MM.1S (cell line): Measurements from ENCODE around the gene HSPG2.

Experiments used
- DNase-seq: peaks from one replicate; pipeline ENCODE4 v3.0.0-alpha.2; 2015
- H2AFZ ChIP-seq: fragments of 300-600 bp; sonication (generic); 2 replicates; pipeline ENCODE4 v1.6.0; 2016; ENCODE audit warnings: antibody characterized with exemption, low read length
- H3F3A ChIP-seq: fragments of 300-600 bp; sonication (generic); 2 replicates; pipeline ENCODE4 v1.6.1; 2016; ENCODE audit warnings: mild to moderate bottlenecking, antibody characterized with exemption, low read length, moderate library complexity, mixed read lengths; ENCODE audit not compliant: insufficient read depth
- H3K27ac ChIP-seq: fragments of 300-600 bp; sonication (generic); 2 replicates; pipeline ENCODE4 v1.5.1; 2016; ENCODE audit warnings: mild to moderate bottlenecking, low read length
- H3K27me3 ChIP-seq: fragments of 300-600 bp; sonication (generic); replicated peaks from 2 replicates; pipeline ENCODE4 v1.6.0; 2016; ENCODE audit warnings: low read length; ENCODE audit not compliant: insufficient read depth
- H3K36me3 ChIP-seq: fragments of 300-600 bp; sonication (generic); replicated peaks from 2 replicates; pipeline ENCODE4 v1.6.1; 2016; ENCODE audit warnings: mild to moderate bottlenecking, low read length, mixed read lengths; ENCODE audit not compliant: insufficient read depth
- H3K4me1 ChIP-seq: fragments of 300-600 bp; sonication (generic); 2 replicates; pipeline ENCODE4 v1.6.1; 2016; ENCODE audit warnings: low read length, mixed read lengths
- H3K4me2 ChIP-seq: fragments of 300-600 bp; sonication (generic); 2 replicates; pipeline ENCODE4 v1.6.0; 2016; ENCODE audit warnings: low read depth, low read length
- H3K4me3 ChIP-seq: fragments of 300-600 bp; sonication (generic); 2 replicates; pipeline ENCODE4 v1.5.1; 2016; ENCODE audit warnings: low read length, mixed read lengths
- H3K79me2 ChIP-seq: fragments of 300-600 bp; sonication (generic); 2 replicates; pipeline ENCODE4 v1.6.1; 2016; ENCODE audit warnings: mixed run types, low read length, mixed read lengths
- H3K9ac ChIP-seq: fragments of 300-600 bp; sonication (generic); 2 replicates; pipeline ENCODE4 v1.6.1; 2016; ENCODE audit warnings: low read length, mixed read lengths
- H3K9me2 ChIP-seq: fragments of 300-600 bp; sonication (generic); replicated peaks from 2 replicates; pipeline ENCODE4 v1.6.1; 2016; ENCODE audit warnings: mild to moderate bottlenecking, low read length, mixed read lengths; ENCODE audit not compliant: insufficient read depth
- H3K9me3 ChIP-seq: fragments of 300-600 bp; sonication (generic); replicated peaks from 2 replicates; pipeline ENCODE4 v1.6.1; 2016; ENCODE audit warnings: mild to moderate bottlenecking, low read length, mixed read lengths; ENCODE audit not compliant: insufficient read depth
- H4K20me1 ChIP-seq: fragments of 300-600 bp; sonication (generic); 2 replicates; pipeline ENCODE4 v1.6.1; 2016; ENCODE audit warnings: mild to moderate bottlenecking, low read length, moderate library complexity, mixed read lengths; ENCODE audit not compliant: insufficient read depth
- CTCF ChIP-seq: fragments of 300-600 bp; sonication (generic); IDR thresholded peaks from 2 replicates; pipeline ENCODE4 v1.5.1; 2016; ENCODE audit warnings: antibody characterized with exemption, low read length, mixed read lengths
- EZH2 ChIP-seq: fragments of 300-600 bp; sonication (generic); optimal IDR thresholded peaks from 2 replicates; pipeline ENCODE3; 2017; ENCODE audit warnings: low read depth, mild to moderate bottlenecking, antibody characterized with exemption, low read length, mixed read lengths
- EZH2phosphoT487 ChIP-seq: fragments of 300-600 bp; sonication (generic); IDR thresholded peaks from 2 replicates; pipeline ENCODE4 v1.6.1; 2018; ENCODE audit warnings: antibody characterized with exemption, low read length

The HSPG2 gene

DNA sequence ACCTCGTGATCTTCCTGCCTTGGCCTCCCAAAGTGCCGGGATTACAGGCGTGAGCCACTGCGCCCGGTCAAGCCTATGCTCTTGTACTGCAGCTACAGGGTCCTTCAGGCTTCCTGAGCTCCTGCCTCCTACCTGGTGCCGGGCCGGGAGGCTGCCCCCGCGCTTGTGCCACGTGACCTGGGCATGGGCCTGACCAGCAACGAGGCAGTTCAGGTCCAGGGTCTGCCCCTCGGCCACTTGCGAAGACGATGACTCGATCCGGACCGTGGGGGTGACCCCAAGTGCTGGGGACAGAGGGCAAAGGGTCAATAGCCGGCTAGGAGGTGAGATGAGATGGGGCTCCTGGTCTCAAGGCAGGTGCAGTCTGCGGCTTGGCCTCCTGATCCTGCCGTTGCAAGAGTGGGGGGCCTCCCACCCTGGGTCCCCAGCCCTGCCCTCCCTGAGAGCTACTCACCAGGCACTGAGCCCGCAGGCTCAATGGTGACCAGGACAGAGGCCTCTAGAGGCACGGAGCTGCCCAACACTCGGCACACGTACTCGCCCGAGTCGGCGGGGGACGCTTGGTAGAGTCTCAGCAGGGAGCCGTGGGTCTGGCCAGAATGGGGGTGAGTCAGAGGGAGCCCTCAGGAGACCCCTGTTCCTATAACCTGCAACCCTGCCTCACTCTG, 87.1 kb downstream of the HSPG2 start:
- Histone ChIP-seq H3K27me3 (no peaks in the 10 kb centered on the region), H3K79me2 (no peaks in the 10 kb centered on the region), H3F3A (no peaks in the 10 kb centered on the region), H3K9ac (no peak overlapping the region), H2AFZ (no peak overlapping the region), H3K27ac (no peak overlapping the region), H3K4me3 (no peak overlapping the region), H3K9me3 (no peaks in the 10 kb centered on the region), H4K20me1 (no peaks in the 10 kb centered on the region), H3K36me3 (no peaks in the 10 kb centered on the region), H3K4me1 (no peaks in the 10 kb centered on the region), H3K9me2 (no peaks in the 10 kb centered on the region), H3K4me2 (no peak overlapping the region)
- no peak for DNase-seq
- TF ChIP-seq EZH2phosphoT487 (no peak), EZH2 (no peak), CTCF (no peak)

- Histone ChIP-seq H3K79me2 (no peaks in the 10 kb centered on the region), H3K27ac (no peak overlapping the region), H3K4me2 (no peak overlapping the region), H3K9me2 (no peaks in the 10 kb centered on the region), H2AFZ (no peak overlapping the region), H3F3A (no peaks in the 10 kb centered on the region), H3K9me3 (no peaks in the 10 kb centered on the region), H3K9ac (no peak overlapping the region), H4K20me1 (no peaks in the 10 kb centered on the region), H3K4me3 (no peak overlapping the region), H3K4me1 (no peaks in the 10 kb centered on the region), H3K27me3 (no peaks in the 10 kb centered on the region), H3K36me3 (no peaks in the 10 kb centered on the region)
- TF ChIP-seq EZH2: no peak
- TF ChIP-seq CTCF: no peak
- no peak for TF ChIP-seq EZH2phosphoT487
- DNase-seq: no peak
Observed at GRCh38 chr1:21848524-21849174, 88.5 kb downstream of the HSPG2 start.

DNA sequence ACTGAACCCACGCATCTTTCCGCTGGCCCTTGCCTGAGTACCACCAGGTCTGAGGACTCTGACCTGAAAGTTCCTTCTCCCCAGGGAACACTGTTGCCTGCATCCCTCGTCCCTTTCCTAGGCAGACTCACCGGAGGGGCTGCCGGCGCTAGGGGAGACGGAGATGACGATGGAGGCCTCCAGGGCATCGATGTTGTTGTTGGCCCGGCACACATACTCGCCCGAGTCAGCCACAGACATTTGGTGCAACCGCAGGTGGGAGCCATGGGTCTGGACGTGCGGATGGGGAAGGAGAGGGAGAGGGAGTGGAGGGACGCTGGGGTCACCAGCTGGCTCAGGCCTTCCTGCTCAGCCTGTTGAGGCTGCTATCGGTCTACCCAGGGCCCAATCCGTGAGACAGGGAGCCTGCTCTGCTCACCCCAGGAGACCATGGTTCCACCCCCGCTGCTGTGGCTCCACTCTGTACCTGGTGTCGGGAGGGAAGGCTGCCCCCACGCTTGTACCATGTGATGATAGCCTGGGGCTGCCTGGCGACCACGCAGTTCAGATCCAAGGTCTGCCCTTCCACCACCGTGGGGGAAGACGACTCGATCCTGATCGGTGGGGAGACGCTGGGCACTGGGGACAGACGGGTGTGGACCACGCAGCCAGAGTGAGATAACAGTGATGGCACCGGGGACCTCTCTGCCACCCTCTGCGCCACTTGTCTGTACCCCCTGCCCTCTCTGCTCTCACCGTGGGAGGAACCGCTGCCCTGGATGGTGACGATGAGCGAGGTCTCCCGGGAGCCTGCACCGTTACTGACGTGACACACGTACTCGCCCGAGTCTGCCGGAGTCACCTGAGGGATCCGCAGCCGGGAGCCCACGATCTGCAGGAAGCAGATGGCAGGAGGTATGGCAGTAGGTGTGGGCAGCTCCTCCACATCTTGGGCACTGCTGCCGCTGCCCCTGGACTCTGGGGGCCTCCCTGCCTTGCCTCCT, 89.6 kb downstream of the HSPG2 start:
- no peaks in the 10 kb centered on the region for H3K4me1 ChIP-seq
- no peaks in the 10 kb centered on the region for H3K36me3 ChIP-seq
- no peaks in the 10 kb centered on the region for H3K9me2 ChIP-seq
- no peak for TF ChIP-seq CTCF
- TF ChIP-seq EZH2phosphoT487: no peak
- no peak for TF ChIP-seq EZH2
- H3K27me3 ChIP-seq: no peaks in the 10 kb centered on the region
- H3K9me3 ChIP-seq: no peaks in the 10 kb centered on the region
- H3K27ac ChIP-seq: no peak overlapping the region
- H4K20me1 ChIP-seq: no peaks in the 10 kb centered on the region
- no peak overlapping the region for H2AFZ ChIP-seq
- no peaks in the 10 kb centered on the region for H3K79me2 ChIP-seq
- H3K4me2 ChIP-seq: no peak overlapping the region
- DNase-seq: no peak
- H3K9ac ChIP-seq: no peak overlapping the region
- no peak overlapping the region for H3K4me3 ChIP-seq
- H3F3A ChIP-seq: no peaks in the 10 kb centered on the region
